Stimulated activated CD4-positive, alpha-beta T cell treated with anti-CD3 and anti-CD28 coated beads, TNF-alpha, amount 100 ng/mL, for 1 hour (primary cell): Measurements from ENCODE around the gene RAD18.

ENCODE experiments used
- DNase-seq, 3 donors: peaks; one replicate each; pipeline ENCODE4 v3.0.0-alpha.2; 2020; ENCODE audit warnings: low read depth in 3 of 3, low spot score in 1 of 3

RAD18 gene

GRCh38 chr3:8985876-8986275 is 22.6 kb upstream of the RAD18 start:
- DNase-seq: no peak

- DNase-seq: no peak
Measured at GRCh38 chr3:8985411-8985831, 22.1 kb upstream of the RAD18 start.

- DNase-seq: no peak
Measured at GRCh38 chr3:8984526-8984925, 21.3 kb upstream of the RAD18 start.

GRCh38 chr3:8984081-8984480 is 20.8 kb upstream of the RAD18 start:
- no peak for DNase-seq

- no peak for DNase-seq
Measured at GRCh38 chr3:8983591-8983990, 20.3 kb upstream of the RAD18 start.

- DNase-seq: no peak
Measured at GRCh38 chr3:8983026-8983425, 19.8 kb upstream of the RAD18 start.

GRCh38 chr3:8982509-8982908 is 19.2 kb upstream of the RAD18 start:
- no peak for DNase-seq

GRCh38 chr3:8981700-8982099 is 18.4 kb upstream of the RAD18 start:
- no peak for DNase-seq

GRCh38 chr3:8981296-8981695 is 18.0 kb upstream of the RAD18 start:
- DNase-seq: no peak

GRCh38 chr3:8980756-8981257 is 17.5 kb upstream of the RAD18 start:
- no peak for DNase-seq

GRCh38 chr3:8979262-8979661 is 16.0 kb upstream of the RAD18 start:
- DNase-seq: no peak

GRCh38 chr3:8978551-8978950 is 15.3 kb upstream of the RAD18 start:
- no peak for DNase-seq

GRCh38 chr3:8976540-8977182 is 13.4 kb upstream of the RAD18 start:
- DNase-seq: no peak

- no peak for DNase-seq
Measured at GRCh38 chr3:8975081-8976020, 12.1 kb upstream of the RAD18 start.

- no peak for DNase-seq
Measured at GRCh38 chr3:8974458-8974857, 11.2 kb upstream of the RAD18 start.

- DNase-seq: no peak
Measured at GRCh38 chr3:8972639-8973038, 9.4 kb upstream of the RAD18 start.

GRCh38 chr3:8970971-8971589 is 7.8 kb upstream of the RAD18 start:
- DNase-seq: peak; percentile 20 to 55 (median 47)

- no peak for DNase-seq
Measured at GRCh38 chr3:8969241-8969640, 6.0 kb upstream of the RAD18 start.

- no peak for DNase-seq
Measured at GRCh38 chr3:8968375-8968882, 5.2 kb upstream of the RAD18 start.

GRCh38 chr3:8967553-8967952 is 4.3 kb upstream of the RAD18 start:
- DNase-seq: no peak

- DNase-seq: no peak
Measured at GRCh38 chr3:8966820-8967348, 3.6 kb upstream of the RAD18 start.
